Calu3 (cell line): ENCODE measurements around the gene EFCAB14. TPM values are rescaled to one million over a fixed set of nuclear protein-coding genes. Genes with fewer than 3 reads are reported as not detected.

ENCODE experiments used
- BruUV-seq: library from RNA; stranded (reverse); fragments of 400-500 nt; replicated peaks from 2 replicates; lab custom pipeline; 2021; lab: Mats Ljungman, UMichigan
- CTCF ChIA-PET: fragments of 300-600 bp; sonication (Branson Sonifier 250); formaldehyde crosslinking; loops from one replicate; lab custom pipeline; 2022; ENCODE audit warnings: antibody characterized with exemption; lab: Charles Lee
- DNase-seq: peaks from one replicate; pipeline ENCODE4 v3.0.0; 2022
- H3K27ac Mint-ChIP-seq: one replicate; pipeline ENCODE4 v1.8.0; 2022; ENCODE audit warnings: mixed read lengths; ENCODE audit not compliant: unreplicated experiment
- H3K27me3 Mint-ChIP-seq: one replicate; pipeline ENCODE4 v1.8.0; 2022; ENCODE audit warnings: mixed read lengths; ENCODE audit not compliant: unreplicated experiment
- H3K36me3 Mint-ChIP-seq: one replicate; pipeline ENCODE4 v1.8.0; 2022; ENCODE audit warnings: mild to moderate bottlenecking, moderate library complexity, mixed read lengths; ENCODE audit not compliant: insufficient read depth, unreplicated experiment
- H3K4me1 Mint-ChIP-seq: one replicate; pipeline ENCODE4 v1.8.0; 2022; ENCODE audit warnings: mild to moderate bottlenecking, low read depth, mixed read lengths; ENCODE audit not compliant: unreplicated experiment
- H3K4me3 Mint-ChIP-seq: one replicate; pipeline ENCODE4 v1.8.0; 2022; ENCODE audit warnings: mild to moderate bottlenecking, low read depth, moderate library complexity, mixed read lengths; ENCODE audit not compliant: unreplicated experiment
- H3K9me3 Mint-ChIP-seq: one replicate; pipeline ENCODE4 v1.8.0; 2022; ENCODE audit warnings: low read depth, mixed read lengths; ENCODE audit not compliant: unreplicated experiment
- intact Hi-C: fragments of 100-400 bp; cut with micrococcal nuclease; formaldehyde crosslinking; loops from one replicate; pipeline ENCODE4 v1.10.0; 2022; ENCODE audit not compliant: unreplicated experiment
- total RNA-seq: library from RNA; stranded (reverse); gene quantifications from 2 replicates; pipeline ENCODE4 v1.2.3, GENCODE V29; 2022
- TF ChIP-seq, protein P1 (sequence below): fragments of 200-600 bp; IDR thresholded peaks from one replicate; pipeline ENCODE4 v1.8.0; 2022; ENCODE audit warnings: antibody characterized with exemption; ENCODE audit not compliant: unreplicated experiment

The EFCAB14 gene
- total RNA-seq, 1 experiment from 2014 or later: 108 TPM

DNA sequence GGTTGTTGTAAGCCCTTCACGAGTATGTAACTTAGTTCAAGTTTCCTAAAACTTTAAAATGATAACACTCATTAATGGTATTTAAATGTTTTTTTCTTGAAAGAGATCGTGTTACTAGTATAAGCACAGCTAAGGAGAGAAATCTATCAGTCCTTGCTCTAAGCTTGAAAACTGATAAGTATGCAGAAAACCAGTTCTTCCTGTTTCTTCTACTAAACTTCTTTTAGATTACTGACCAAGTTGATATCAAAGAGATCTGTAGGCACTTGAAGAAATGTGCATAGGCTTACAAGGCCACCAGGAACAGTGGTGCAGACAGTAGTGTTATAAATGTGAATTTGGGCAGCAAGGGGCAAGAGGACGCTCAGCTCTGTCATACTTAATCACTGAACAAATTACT, 3.9 kb downstream of the EFCAB14 start:
- no peak for DNase-seq
- Mint-ChIP-seq H3K27ac (no peak overlapping the region), H3K36me3 (peaks cover 62% of the 10 kb centered on the region), H3K27me3 (no peaks in the 10 kb centered on the region), H3K4me1 (peaks cover 38% of the 10 kb centered on the region), H3K4me3 (no peak overlapping the region), H3K9me3 (no peaks in the 10 kb centered on the region)
- intact Hi-C loops: no loop called here
- no TSS peak for BruUV-seq
- TF ChIP-seq, protein P1, sequence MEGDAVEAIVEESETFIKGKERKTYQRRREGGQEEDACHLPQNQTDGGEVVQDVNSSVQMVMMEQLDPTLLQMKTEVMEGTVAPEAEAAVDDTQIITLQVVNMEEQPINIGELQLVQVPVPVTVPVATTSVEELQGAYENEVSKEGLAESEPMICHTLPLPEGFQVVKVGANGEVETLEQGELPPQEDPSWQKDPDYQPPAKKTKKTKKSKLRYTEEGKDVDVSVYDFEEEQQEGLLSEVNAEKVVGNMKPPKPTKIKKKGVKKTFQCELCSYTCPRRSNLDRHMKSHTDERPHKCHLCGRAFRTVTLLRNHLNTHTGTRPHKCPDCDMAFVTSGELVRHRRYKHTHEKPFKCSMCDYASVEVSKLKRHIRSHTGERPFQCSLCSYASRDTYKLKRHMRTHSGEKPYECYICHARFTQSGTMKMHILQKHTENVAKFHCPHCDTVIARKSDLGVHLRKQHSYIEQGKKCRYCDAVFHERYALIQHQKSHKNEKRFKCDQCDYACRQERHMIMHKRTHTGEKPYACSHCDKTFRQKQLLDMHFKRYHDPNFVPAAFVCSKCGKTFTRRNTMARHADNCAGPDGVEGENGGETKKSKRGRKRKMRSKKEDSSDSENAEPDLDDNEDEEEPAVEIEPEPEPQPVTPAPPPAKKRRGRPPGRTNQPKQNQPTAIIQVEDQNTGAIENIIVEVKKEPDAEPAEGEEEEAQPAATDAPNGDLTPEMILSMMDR: no peak
- CTCF ChIA-PET: interaction anchor here (0.5 kb wide), 1 partner anchor 138 kb away, joined by 3 read pairs; no protein-coding TSS in a partner anchor

DNA sequence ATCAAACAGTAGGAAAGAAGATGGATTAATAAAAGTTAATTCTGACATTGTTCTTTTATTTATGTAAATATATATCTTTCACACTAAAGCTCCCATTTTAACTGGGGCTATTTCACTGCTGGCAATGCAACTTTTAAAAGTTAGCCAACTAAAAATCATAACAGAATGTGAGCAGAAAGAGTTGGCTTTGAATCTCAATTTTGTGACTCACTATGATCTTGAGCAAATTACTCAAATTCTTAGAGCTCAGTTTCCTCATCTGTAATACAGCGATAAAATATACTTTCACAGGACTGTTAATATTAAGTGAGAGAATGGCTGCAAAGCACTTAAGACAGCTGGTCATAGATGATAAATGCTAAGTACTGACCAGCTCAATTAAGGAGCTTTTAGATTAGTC, 10.8 kb downstream of the EFCAB14 start:
- no TSS peak for BruUV-seq
- TF ChIP-seq, protein P1: no peak
- Mint-ChIP-seq H3K9me3 (no peaks in the 10 kb centered on the region), H3K27me3 (no peaks in the 10 kb centered on the region), H3K4me3 (no peak overlapping the region), H3K36me3 (peaks cover 40% of the 10 kb centered on the region), H3K4me1 (no peaks in the 10 kb centered on the region), H3K27ac (no peak overlapping the region)
- CTCF ChIA-PET: interaction anchor here (0.9 kb wide), 1 partner anchor 104 kb away, joined by 3 read pairs; the partner anchor contains the start of gene MKNK1
- DNase-seq: no peak
- intact Hi-C loops: no loop called here

GRCh38 chr1:46705408-46705807, 13.5 kb downstream of the EFCAB14 start:
- no peak for DNase-seq
- Mint-ChIP-seq H3K27ac (no peak overlapping the region), H3K27me3 (no peaks in the 10 kb centered on the region), H3K4me3 (no peak overlapping the region), H3K9me3 (no peaks in the 10 kb centered on the region), H3K4me1 (no peaks in the 10 kb centered on the region), H3K36me3 (peaks cover 36% of the 10 kb centered on the region)
- TF ChIP-seq, protein P1: no peak
- BruUV-seq: no TSS peak
- CTCF ChIA-PET: interaction anchor here (0.6 kb wide), 1 partner anchor 9 kb away, joined by 4 read pairs; no protein-coding TSS in a partner anchor
- intact Hi-C loops: no loop called here

- no peak for DNase-seq
- Mint-ChIP-seq H3K4me1 (no peaks in the 10 kb centered on the region), H3K27ac (no peak overlapping the region), H3K36me3 (peaks cover 36% of the 10 kb centered on the region), H3K4me3 (no peak overlapping the region), H3K27me3 (no peaks in the 10 kb centered on the region), H3K9me3 (no peaks in the 10 kb centered on the region)
- TF ChIP-seq, protein P1: no peak
- intact Hi-C loops: no loop called here
- CTCF ChIA-PET: interaction anchor here (0.7 kb wide), 1 partner anchor 69 kb away, joined by 3 read pairs; no protein-coding TSS in a partner anchor
- no TSS peak for BruUV-seq
These were observed 14.8 kb downstream of the EFCAB14 start for GRCh38 chr1:46703927-46704641.
